ENCODE measurements around the gene SDSL. TPM values are rescaled to one million over a fixed set of nuclear protein-coding genes. Genes with fewer than 3 reads are reported as not detected.

The SDSL gene
- total RNA-seq, 1 donor from 2014 or later, result 12.8 TPM

DNA sequence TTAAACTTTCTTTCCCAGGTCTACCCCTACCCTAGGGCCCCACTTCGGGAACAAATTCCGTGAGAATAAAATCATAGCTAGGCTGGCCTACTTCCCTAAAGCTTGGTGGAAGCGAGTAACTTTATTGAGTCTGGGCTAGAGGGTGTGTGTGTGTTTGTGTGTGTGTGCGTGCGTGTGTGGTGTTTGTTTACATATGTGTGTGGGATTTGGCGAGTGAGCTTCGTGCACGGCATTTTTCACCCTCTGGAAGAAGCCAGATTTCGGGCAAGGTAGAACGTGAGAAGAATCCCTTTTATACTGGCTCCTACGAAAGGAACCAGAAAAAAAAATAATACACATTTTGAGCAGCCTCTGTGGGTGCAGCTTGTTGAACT lies 57.0 kb downstream of the SDSL start:
- H3K27ac ChIP-seq, result no peak overlapping the region
- no peaks in the 10 kb centered on the region for H3K9me3 ChIP-seq
- ATAC-seq (no peak), DNase-seq (no peak)
- H3K27me3 ChIP-seq (ENCODE audit: low read depth), result peaks cover 90% of the 10 kb centered on the region
- no peaks in the 10 kb centered on the region for H3K4me1 ChIP-seq
- TF ChIP-seq, protein P1, sequence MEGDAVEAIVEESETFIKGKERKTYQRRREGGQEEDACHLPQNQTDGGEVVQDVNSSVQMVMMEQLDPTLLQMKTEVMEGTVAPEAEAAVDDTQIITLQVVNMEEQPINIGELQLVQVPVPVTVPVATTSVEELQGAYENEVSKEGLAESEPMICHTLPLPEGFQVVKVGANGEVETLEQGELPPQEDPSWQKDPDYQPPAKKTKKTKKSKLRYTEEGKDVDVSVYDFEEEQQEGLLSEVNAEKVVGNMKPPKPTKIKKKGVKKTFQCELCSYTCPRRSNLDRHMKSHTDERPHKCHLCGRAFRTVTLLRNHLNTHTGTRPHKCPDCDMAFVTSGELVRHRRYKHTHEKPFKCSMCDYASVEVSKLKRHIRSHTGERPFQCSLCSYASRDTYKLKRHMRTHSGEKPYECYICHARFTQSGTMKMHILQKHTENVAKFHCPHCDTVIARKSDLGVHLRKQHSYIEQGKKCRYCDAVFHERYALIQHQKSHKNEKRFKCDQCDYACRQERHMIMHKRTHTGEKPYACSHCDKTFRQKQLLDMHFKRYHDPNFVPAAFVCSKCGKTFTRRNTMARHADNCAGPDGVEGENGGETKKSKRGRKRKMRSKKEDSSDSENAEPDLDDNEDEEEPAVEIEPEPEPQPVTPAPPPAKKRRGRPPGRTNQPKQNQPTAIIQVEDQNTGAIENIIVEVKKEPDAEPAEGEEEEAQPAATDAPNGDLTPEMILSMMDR (IDR thresholded peaks at IDR 0.05), result no peak
- H3K4me3 ChIP-seq, result no peak overlapping the region
- H3K36me3 ChIP-seq, result no peaks in the 10 kb centered on the region
- intact Hi-C loops (cut with DNase I), result no loop called here

DNA sequence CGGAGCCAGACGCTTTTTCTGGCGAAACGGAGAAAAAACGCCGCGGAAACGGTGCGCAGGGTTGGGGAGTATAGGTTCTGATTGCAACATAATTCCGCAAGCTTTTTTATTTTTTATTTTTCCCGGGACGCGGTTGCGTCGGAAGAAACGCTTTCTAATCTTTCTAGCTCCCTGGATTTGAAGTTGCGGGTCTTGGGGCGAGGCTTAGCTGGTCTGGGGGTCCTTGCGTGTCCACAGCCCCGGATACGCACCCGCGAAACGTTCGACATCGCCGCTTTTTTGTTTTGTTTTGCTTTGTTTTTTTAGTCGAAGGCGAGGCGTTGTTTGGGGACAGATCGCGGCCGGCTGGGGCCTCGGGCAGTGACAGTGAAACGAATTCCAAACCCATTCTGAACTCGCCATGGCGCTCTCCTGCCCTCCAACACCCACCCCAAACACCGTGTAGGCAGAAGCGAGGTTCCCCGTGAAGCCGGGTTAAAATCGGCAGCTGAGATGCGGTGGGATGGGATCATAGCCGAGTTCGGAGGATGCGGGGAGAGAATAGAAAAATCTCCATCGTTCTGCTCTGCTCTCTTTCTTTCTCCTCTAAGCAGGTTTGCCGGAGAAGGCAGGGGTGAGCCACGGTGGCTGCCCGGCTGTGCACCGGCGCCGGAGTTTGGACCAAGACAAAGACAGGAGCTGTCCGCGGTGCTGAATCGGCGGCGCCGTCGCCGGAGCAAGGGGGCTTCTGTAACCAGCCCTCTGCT lies 57.6 kb downstream of the SDSL start:
- ATAC-seq (no peak), DNase-seq (no peak)
- no peaks in the 10 kb centered on the region for H3K9me3 ChIP-seq
- TF ChIP-seq, protein P1 (IDR thresholded peaks at IDR 0.05), result no peak
- intact Hi-C loops (cut with DNase I), result no loop called here
- peaks cover 87% of the 10 kb centered on the region for H3K27me3 ChIP-seq (ENCODE audit: low read depth)
- no peak overlapping the region for H3K27ac ChIP-seq
- no peaks in the 10 kb centered on the region for H3K36me3 ChIP-seq
- H3K4me1 ChIP-seq, result no peaks in the 10 kb centered on the region
- H3K4me3 ChIP-seq, result no peak overlapping the region

DNA sequence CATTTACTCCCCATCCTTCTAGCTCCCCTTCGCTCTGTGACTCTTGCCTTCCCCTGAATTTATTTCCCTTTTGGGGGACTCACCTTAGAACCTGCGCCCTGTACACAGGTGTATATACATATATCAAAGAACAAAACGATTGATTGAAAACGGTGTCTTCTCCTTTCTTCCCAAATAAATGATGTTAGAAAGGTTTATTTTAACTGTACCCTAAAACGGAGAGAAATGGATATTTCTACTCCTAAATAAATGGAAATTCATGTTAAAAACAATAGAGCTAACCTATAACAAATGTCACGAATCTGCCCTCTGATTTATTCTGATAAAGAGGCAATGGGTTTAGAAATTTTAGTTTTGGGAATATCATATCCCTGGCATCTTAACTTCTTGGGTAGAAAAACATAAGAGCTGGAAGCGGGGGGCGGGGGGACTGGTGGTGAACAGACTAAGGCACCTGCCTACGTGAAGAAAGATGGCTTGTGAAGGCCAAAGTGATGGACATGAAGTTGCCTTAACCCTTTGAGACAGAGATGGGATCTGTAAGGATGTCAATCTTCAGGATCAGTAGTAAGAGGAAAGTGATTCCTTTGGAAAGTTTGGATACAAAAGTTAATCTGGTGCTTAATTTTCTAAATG lies 58.3 kb downstream of the SDSL start:
- Histone ChIP-seq H3K4me3 (no peak overlapping the region), H3K27ac (no peak overlapping the region), H3K27me3 (ENCODE audit: low read depth) (peaks cover 80% of the 10 kb centered on the region), H3K4me1 (no peaks in the 10 kb centered on the region), H3K9me3 (no peaks in the 10 kb centered on the region), H3K36me3 (no peaks in the 10 kb centered on the region)
- DNase-seq (no peak), ATAC-seq (no peak)
- intact Hi-C loops (cut with DNase I), result no loop called here
- TF ChIP-seq, protein P1 (IDR thresholded peaks at IDR 0.05), result no peak

DNA sequence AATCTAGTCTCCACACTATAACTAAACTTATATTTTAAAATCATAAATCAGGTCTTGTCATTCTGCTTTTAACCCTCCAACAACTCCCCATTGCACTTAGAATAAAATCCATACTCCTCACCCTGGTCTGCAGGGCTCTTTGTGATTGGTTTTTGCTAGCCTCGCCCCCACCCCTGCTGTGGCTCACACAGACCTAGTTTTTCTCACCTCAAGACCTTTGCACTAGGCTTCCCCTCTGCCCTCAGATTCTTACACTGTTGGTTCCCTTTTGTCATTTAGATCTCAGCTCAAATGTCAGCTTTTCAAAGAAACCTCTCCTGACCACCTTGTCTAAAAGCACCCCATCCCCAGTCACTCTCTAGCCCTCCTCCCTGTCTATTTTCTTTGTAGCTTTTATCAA lies 60.2 kb downstream of the SDSL start:
- intact Hi-C loops (cut with DNase I), result no loop called here
- no peaks in the 10 kb centered on the region for H3K4me1 ChIP-seq
- TF ChIP-seq, protein P1 (IDR thresholded peaks at IDR 0.05), result no peak
- no peak overlapping the region for H3K27ac ChIP-seq
- no peaks in the 10 kb centered on the region for H3K36me3 ChIP-seq
- no peak overlapping the region for H3K4me3 ChIP-seq
- H3K27me3 ChIP-seq (ENCODE audit: low read depth), result peaks cover 65% of the 10 kb centered on the region
- no peaks in the 10 kb centered on the region for H3K9me3 ChIP-seq
- DNase-seq (no peak), ATAC-seq (no peak)

DNA sequence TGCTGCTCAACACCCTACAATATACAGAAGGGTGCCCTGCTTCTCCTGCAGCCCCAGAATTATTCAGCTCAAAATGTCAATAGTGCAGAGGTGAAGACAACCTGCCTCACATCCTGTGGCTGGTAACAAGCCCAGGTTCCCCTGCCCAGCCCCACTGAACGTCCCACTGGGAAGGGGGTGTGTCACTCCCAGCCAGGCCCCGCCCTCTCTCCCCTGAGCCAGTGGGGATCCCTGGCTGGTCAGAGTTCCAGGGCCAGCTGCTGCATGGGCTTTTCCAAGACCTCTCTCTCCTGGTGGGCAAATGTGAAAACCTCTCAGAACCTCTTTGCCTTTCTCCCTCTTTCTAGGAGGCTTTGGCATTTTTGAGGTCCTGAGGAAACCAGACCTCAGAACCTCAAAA lies 63.1 kb downstream of the SDSL start:
- H3K9me3 ChIP-seq, result no peaks in the 10 kb centered on the region
- no peaks in the 10 kb centered on the region for H3K36me3 ChIP-seq
- no peak for DNase-seq
- intact Hi-C loops (cut with DNase I), result no loop called here
- H3K4me1 ChIP-seq, result no peaks in the 10 kb centered on the region
- no peak overlapping the region for H3K27ac ChIP-seq
- no peak overlapping the region for H3K4me3 ChIP-seq
- TF ChIP-seq, protein P1 (IDR thresholded peaks at IDR 0.05), result no peak
- no peak for ATAC-seq
- peaks cover 41% of the 10 kb centered on the region for H3K27me3 ChIP-seq (ENCODE audit: low read depth)

All from lower lobe of right lung (tissue), 2 donors.